Measurements from ENCODE around the gene SLC22A12.

GRCh38 chr11:64586366-64586765 is 4.7 kb upstream of the SLC22A12 start:
- TF ChIP-seq POLR2AphosphoS5 (IDR thresholded peaks at IDR 0.05) (no peak), CTCF (IDR thresholded peaks at IDR 0.05) (no peak), POLR2A (IDR thresholded peaks at IDR 0.05) (no peak), EP300 (IDR thresholded peaks at IDR 0.05; ENCODE audit: low read depth) (no peak)

All from transverse colon (tissue), 4 donors.